Stimulated activated CD4-positive, alpha-beta T cell treated with anti-CD3 and anti-CD28 coated beads, Interleukin-12 subunit alpha, Interleukin-12 subunit beta, amount 100 ng/mL, for 4 hours (primary cell): ENCODE results near the gene DUSP14.

ENCODE experiments used
- DNase-seq: peaks from one replicate; pipeline ENCODE4 v3.0.0-alpha.2; 2020

The DUSP14 gene

DNA sequence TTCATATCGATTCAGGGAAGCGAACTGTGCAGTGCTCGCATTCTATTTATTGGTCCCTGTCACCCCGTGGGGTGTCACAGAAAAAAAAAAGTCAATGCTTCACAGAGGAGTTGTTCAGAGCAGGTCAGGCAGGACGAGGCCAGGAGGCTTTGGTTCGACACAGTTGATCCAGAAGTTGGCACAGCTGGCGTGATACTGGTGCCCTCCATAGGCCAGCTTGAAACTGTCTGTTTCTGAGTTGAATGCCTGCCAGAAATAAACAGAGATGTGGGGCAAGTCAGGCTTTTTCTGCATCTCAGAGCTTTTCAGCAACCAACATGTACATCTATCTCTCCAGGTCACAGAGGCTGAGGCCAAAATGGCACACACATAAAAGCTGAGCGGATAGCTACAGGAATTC is 29.1 kb downstream of the DUSP14 start:
- no peak for DNase-seq

DNA sequence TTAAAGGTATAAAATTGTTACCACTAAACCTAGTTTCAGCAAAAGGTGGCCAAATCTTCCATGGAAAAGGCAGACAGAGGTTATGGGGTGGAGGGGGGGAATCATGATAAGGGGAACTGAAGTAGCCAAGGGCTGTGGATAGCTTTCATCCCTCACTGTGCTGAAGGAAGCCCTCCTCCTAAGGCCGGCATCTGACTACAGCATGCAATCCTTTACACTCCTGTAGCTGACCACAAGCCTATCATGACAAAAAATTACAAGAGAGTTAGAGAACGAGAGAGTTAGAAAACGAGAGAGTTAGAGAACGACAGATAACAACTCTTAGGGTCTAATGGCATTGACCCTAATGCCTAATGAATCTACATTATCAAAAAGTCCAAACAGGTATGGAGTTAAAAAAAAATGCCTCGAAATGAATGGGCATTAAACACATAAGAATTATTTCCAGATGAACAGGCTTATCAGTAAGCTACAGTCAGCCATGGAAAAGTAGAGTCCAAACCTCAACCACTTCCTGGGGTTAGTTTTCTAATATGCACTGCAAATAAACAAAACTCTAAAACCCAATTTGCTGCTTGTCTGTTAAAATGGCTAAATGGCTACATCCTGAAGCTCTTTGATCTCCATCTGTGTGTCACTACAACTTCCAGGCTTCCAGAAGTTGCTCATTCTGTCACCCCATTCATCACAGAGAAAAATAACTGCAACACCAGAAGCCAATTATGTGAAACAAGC is 29.7 kb downstream of the DUSP14 start:
- no peak for DNase-seq

DNA sequence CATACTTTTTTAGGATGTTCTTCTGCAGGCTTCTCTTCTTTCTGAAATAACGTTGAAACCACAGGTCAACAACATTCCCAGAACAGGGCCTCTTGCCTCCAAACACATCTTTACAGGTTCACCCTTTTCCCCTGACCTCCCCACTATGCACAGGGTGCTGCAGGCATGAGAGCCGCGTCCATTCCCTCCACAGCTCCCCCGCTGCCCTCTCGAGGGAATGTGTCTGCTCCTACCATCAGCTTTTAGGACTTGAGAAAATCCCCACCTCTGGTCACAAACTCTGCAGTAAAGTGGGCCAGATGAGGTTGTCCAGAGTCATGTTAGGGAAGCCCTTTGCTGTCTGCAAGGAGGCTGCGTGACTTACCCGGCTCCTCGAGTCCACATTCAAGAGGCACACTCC is 30.5 kb downstream of the DUSP14 start:
- no peak for DNase-seq

DNA sequence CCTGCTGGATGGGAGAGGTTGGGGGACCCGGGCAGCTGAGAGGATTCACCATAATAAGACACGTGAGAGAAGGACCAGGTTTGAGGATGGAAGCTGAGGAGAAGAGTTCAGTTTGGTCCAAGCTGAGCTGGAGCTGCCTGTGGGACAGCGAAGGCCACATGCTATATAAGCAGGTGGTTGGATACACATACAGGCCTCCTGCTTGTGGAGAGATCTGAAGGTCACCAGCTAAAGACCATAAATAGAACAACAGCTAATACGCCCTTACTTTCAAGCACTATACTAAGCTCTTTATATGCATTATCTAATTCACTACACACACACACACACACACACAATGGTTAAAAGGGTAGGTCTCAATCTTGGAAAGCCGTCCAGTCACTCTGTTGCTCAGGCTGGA is 32.1 kb downstream of the DUSP14 start:
- DNase-seq = no peak

DNA sequence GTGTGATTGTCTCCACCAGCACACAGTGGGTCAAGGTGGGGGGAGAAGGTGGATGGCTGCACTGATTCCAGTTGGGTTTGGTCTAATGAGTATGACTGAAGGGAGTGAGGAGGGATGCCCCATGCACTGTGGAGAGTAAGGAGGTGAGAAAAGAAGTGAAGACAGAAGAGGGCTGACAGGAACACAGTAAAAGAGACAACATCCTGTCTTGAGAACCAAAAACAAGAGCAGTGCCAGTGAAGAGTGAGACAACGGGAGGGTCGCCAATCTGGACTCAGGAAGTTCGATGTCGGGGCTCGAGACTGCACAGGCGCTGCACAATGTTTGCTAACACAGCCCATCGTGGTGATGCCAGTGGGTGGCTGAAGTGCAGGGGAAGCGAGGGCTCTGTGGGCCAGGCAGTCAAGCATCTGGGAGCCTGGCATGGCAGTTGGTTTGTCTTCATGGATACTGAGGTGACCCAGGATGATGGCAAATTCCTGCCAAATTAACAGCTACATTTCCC is 34.1 kb downstream of the DUSP14 start:
- no peak for DNase-seq

DNA sequence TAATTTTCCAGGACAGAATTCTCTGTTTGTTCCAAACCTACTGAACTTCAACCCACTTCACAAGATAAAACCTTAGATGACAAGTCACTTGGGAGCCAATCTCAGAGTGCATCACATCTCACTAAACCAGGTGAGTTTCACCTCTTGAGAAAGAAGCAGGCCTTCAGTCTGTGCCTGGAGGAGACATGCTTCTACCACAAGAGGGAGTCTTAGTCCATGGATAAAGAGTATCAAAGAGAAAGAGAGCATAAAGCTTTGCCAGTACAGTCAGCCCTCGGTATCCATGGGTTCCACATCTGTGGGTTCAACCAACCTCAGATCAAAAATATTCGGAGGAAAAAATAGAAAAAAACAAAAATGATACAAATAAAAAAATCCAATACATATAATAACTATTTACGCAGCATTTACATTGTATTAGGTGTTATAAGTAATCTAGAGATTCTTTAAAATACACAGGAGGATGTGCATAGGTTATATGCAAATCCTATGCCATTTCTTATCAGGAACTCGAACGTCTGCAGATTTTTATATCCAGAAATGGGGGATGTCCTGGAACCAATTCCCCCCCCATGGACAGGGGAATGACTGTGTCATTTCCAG is 37.7 kb downstream of the DUSP14 start:
- no peak for DNase-seq

DNA sequence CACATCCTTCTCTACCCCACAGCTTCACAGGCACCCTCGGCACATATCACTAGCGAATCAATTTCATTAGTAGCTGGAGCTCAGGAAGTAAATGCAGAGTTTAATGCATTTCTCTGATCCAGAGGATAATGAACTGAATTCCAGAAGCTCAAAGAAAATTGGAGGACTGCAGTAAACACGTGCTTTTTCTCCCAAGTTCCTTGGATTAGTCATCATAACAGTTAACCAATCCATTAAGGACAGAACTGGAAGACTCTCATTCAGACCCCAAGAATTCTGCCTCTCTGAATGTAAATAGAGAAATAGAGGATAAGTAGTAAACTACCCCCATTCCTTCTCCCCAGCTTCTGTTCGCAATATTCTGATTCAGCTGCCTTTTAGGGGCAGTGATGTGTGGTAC is 40.7 kb downstream of the DUSP14 start:
- no peak for DNase-seq

DNA sequence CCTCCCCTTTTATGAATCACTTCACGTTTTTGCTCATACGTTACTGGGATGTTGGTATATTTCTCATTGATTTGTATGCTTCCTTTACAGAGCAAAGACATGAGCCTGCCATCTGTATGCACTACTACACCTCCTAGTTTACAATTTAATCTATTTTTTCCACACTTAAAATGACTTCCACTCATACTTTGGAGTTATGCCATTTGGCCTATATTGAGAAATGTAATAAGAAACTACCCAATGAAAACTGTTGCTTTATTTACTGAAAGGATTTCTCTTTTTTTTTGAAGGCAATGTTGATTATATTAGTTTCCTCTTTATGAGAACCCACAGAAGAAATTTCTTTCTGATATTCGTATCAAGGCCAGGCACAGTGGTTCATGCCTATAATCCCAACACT is 43.1 kb downstream of the DUSP14 start:
- no peak for DNase-seq

DNA sequence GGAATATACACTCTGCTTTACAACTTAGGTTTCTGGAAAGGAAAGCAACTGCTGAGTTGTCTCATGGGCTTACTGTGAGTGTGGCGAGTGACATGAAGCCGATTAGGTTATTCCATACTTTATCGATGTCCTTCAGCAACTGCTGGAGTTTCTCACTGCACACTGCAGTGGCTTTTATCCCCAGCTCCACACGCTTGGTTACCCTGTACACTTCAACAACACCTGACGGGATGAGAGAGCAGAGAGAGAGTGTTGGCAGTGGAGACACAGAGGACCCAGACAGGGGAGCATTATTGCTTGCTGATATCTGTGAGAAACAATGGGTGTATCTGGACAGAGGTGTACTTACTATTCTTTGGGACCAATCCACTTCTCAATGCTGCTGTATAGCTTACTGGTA is 46.2 kb downstream of the DUSP14 start:
- no peak for DNase-seq

DNA sequence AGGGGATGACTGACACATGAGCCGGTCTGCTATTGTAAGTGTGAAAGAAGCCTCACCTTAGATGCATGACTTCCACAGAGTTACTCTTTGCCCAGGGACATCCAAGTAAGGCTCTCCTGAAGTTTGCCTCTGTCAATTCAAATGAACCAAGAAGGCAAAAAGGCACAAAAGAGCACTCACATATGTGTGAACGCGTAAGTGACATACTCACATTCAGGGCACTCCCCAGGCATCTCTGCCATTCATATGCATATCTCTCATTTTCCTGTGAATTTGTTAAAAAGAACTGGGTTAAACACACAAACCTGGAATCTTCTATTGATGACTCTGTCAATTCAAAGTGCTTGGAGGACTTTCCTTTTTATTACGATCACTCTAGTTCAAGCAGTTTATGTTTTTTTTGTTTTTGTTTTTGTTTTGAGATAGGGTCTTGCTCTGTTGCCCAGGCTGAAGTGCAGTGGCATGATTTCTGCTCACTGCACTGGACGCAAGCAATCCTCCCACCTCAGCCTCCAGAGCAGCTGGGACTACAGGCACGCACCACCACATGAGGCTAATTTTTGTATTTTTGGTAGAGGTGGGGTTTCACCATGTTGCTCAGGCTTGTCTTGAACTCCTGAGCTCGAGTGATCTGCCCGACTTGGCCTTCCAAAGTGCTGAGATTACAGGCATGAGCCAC is 49.4 kb downstream of the DUSP14 start:
- no peak for DNase-seq

DNA sequence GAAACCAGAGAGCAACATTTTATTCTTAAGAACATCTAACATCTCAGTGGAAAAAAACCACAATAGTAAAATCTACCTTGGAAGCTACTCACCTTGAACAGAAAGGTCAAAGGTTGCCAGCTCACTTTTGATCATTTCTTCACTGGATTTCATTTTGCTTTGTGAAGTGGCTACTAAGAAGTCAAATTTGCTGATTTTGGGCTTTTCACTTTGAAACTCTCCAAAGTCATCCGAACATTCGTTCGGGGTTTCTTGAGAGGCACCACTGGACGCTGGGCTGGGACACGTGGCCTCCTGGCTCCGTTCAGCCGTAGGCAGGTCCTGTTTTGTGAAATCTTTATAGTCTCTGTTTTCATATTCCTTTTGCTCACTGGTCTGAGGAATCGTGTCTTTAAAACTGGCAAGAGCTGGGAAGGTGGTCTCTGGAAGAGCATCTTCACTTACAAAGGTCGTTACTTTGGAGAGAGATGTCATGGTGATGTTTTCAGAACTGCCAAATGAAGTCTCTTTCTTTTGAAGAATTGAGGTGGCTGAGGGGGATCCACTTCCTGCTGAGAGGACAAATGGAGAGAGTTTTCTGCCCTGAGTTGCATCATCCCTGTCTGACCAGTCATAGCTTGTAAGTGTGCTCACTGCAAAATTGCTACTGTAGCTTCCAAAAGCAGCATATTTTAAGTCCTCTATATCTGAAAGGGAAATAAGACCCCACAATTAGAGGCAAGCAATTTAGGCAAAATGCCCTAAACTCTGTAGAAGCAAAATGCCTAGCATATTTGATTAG is 52.4 kb downstream of the DUSP14 start:
- no peak for DNase-seq

DNA sequence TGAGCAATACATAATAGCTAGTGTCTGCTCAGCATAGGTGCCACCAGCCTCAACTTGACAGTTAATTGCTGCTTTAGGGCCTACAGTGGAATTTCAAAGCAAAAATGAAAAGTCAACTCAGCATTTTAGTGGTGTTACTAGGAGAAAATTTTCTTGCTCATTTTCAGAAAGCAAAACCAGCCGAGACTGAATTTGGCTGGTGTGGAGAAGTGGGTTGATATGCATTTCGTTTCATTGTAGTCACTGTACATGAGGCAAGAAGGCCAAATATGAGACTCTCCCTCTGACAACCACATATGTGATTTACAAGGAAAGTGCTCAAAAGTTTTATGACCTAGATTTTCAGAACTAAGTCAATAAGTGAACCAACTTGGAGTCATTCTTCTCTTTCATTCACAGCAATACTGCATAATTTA is 54.0 kb downstream of the DUSP14 start:
- DNase-seq = no peak

DNA sequence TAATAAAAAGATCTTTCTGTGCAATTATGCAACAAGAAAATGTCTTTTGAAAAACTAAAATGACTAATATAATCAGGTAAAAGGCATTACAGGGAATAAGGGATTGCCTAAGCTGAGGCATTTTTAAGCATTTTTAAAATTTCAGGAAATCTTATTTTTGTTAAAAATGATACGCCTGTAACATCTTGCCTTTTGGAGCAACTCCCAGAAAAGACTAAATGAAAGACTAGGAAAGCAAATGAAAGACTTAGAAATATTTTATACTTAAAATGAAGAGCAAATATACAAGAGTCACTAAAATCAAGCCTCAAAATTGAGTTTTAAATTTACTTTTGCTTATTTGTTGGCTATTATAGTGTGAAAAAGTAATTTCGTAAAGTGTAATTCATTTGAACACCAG is 55.8 kb downstream of the DUSP14 start:
- DNase-seq = no peak

DNA sequence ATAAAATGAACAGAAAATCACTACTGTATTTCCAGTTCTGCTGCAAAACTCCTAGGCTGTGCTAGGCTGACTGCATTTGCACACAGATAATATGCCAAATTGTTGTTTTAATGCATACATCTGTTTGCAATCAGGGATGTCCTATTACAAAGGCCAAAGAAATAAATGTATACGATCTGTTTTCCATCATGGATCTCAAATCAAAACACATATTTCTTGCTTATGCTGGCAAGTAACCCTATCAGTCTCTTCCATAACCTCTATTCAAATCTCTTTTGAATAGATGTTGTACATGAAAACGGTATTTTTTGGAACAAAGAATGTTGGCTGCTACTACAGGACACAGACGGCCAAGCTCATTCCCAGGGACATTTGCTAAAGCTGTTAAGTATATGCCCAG is 56.6 kb downstream of the DUSP14 start:
- DNase-seq = no peak

DNA sequence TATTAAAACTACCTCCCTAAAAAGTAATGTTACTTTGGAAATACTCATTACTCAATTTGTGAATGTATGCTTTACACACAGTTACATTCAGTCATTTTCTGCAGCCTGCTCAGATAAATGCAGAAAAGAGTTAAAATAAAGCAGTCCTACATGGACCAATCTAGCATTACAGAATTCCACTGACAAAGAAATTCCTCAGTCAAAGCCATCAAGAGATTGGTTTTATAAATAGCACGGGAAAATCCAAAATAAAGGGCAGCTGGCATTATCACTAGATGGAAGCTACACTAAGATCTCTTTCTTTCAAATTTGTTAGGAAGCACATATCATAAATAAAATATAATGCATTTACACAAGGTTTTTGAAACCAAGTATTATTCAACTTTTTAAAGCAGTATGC is 58.3 kb downstream of the DUSP14 start:
- no peak for DNase-seq

DNA sequence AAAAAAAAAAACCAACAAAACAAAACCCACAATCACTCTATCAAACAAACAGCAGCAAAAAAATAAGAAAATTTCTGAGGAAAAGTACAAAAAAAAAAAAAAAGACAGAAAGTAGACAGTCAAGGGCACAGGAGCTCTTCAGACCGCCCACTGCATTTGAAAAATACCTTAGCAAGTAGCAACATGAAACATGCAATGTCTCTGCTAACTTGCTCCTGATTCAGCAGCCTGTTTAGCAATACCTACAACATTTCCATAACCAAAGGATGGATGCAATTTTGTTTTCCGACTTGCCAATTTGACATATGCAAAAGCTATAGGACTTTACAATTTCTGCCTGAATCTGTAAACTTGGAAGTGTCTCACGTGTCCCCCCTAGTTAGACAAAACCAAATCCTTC is 62.1 kb downstream of the DUSP14 start:
- no peak for DNase-seq

DNA sequence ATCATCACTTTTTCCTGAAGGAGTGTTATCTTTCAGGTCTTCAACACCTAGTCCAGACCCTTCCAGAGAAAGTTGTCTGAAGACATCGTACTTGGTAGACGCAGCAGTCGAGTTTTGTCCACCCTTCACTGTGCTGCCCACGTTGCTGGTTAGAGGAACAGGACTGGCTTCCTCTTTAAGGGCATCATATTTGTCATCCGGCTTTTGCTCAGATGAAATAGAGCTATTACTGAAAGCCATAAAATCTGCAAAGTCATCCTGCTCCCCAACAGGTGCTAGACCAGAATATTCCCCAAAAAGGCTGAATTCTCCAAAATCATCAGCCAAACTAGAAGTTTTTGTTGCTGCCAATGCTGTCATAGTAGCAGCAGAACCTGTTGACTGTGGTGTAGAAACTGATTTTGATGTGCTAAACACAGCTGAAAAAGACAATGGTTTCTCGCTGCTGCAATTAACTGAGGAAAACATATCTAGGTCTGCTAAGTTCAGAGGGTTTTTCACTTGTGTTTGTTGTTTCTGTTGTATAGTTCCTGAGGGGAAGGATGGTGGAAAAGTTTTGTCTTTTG is 63.8 kb downstream of the DUSP14 start:
- DNase-seq = no peak

DNA sequence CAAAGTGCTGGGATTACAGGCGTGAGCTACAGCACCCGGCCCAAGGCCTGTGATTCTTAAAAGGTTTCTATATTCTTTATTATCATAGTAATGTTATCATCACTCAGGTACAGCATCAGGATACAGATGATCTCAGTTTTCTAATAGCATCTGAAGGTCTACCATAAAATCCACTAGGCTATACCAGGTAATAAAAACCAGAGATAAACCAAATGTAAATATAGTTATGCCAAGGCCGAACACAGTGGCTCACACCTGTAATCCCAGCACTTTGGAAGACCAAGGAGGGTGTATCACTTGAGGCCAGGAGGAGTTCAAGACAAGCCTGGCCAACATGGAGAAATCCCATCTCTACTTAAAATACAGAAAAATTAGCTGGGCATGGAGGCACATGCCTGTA is 65.7 kb downstream of the DUSP14 start:
- DNase-seq = no peak

DNA sequence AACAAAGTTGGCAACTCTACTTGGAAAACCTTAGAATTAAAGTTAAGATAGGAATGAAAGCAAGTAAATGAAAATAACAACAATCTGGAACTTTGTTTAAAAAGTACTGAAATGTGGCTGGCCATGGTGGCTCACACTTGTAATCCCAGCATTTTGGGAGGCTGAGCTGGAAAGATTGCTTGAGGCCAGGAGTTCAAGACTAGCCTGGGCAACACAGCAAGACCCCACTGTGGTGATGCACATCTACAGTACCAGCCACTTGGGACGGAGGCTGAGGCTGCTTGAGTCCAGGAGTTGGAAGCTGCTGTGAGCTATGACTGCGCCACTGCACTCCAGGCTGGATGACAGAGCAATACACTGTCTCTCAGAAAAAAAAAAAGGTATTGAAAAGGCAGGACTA is 67.8 kb downstream of the DUSP14 start:
- DNase-seq = no peak

DNA sequence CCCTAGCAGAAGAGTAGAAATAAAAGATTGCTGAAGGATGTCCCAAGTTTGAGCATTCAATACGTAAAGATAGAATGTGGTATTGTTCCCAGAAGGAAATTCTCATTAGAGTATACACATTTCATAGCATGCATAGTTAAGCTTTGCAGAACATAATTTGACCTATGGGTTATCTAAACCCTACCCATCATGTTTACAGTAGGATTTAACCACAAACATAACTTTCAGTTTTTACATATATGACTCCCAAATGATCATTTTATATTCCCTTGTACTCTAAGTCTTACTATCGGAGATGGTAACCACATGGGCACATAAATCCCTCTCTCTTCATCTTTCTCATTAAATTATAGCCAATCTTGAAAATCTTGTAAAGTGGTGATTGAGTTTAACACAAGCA is 68.6 kb downstream of the DUSP14 start:
- DNase-seq = no peak

DNA sequence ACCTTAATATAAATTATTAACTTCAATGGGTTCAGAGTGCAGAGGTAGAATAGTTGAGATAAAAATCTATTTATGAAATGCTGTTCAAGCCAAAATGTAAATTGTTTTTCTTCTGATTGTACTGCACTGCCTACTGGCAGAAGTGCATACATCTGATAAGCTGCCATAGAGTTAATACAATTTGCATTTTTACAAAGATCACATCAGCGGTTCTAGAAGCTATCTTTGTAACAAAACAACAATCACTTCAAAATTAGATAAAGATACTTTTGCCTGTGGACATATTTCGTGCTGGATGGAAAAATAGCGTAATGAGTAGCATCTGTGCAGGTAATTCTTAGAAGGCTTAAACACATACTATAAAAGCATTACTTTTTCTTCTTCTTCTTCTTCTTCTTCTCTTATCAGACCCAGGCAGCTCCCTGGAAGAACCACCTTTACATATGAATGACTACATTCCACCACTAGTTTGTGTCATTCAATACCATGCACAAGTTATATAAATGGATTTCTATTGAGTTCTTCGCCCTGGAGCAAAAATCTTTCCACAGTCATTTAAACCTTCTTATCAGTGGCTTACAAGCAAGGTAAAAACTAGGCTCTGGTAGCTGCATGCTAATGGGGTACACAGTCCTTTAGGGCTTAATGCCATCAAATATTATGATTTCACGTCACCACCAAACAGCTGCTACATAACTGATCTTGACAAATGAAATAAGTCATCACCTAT is 72.5 kb downstream of the DUSP14 start:
- DNase-seq = no peak
